ENCODE results near the gene SIGLEC9. TPM values are rescaled to one million over a fixed set of nuclear protein-coding genes. Genes with fewer than 3 reads are reported as not detected.
"Not testable (repeated sequence)": the region's sequence is repeated elsewhere in the genome, so short reads cannot be mapped to it uniquely, and the experiment has no call there.

SIGLEC9 gene
- polyA plus RNA-seq, 4 donors, result 0.95 to 2.1 (median 1.5) TPM

- DNase-seq (ENCODE audit: low read depth in 4 of 4, low spot score in 2 of 4), result no peak
These were observed 17.4 kb downstream of the SIGLEC9 start, which contains the start of gene SIGLEC7 for GRCh38 chr19:51142119-51142518. Gene SIGLEC7, plus strand, starts transcription at chr19:51142301. Its CDS starts 69 bp downstream, at chr19:51142370.

GRCh38 chr19:51142809-51143475 lies 18.2 kb downstream of the SIGLEC9 start:
- not testable (repeated sequence) for DNase-seq (ENCODE audit: low read depth in 4 of 4, low spot score in 2 of 4)

- no peak for DNase-seq (ENCODE audit: low read depth in 4 of 4, low spot score in 2 of 4)
These were observed 18.8 kb downstream of the SIGLEC9 start for GRCh38 chr19:51143486-51143885.

GRCh38 chr19:51144482-51145045 lies 19.9 kb downstream of the SIGLEC9 start:
- DNase-seq (ENCODE audit: low read depth in 4 of 4, low spot score in 2 of 4), result no peak

GRCh38 chr19:51145916-51146493 lies 21.3 kb downstream of the SIGLEC9 start:
- DNase-seq (ENCODE audit: low read depth in 4 of 4, low spot score in 2 of 4), result no peak

- DNase-seq (ENCODE audit: low read depth in 4 of 4, low spot score in 2 of 4), result no peak
These were observed 22.0 kb downstream of the SIGLEC9 start for GRCh38 chr19:51146751-51147150.

GRCh38 chr19:51147663-51148062 lies 23.0 kb downstream of the SIGLEC9 start:
- DNase-seq (ENCODE audit: low read depth in 4 of 4, low spot score in 2 of 4), result no peak

GRCh38 chr19:51148580-51148979 lies 23.9 kb downstream of the SIGLEC9 start:
- DNase-seq (ENCODE audit: low read depth in 4 of 4, low spot score in 2 of 4), result no peak

- DNase-seq (ENCODE audit: low read depth in 4 of 4, low spot score in 2 of 4), result no peak
These were observed 25.9 kb downstream of the SIGLEC9 start for GRCh38 chr19:51150627-51151026.

- no peak for DNase-seq (ENCODE audit: low read depth in 4 of 4, low spot score in 2 of 4)
These were observed 32.0 kb downstream of the SIGLEC9 start for GRCh38 chr19:51156710-51157109.

- no peak for DNase-seq (ENCODE audit: low read depth in 4 of 4, low spot score in 2 of 4)
These were observed 32.6 kb downstream of the SIGLEC9 start for GRCh38 chr19:51157265-51157664.

- DNase-seq (ENCODE audit: low read depth in 4 of 4, low spot score in 2 of 4), result no peak
These were observed 33.9 kb downstream of the SIGLEC9 start for GRCh38 chr19:51158474-51159129.

- DNase-seq (ENCODE audit: low read depth in 4 of 4, low spot score in 2 of 4), result no peak
These were observed 35.0 kb downstream of the SIGLEC9 start for GRCh38 chr19:51159656-51160055.

- DNase-seq (ENCODE audit: low read depth in 4 of 4, low spot score in 2 of 4), result no peak
These were observed 36.6 kb downstream of the SIGLEC9 start for GRCh38 chr19:51161266-51161665.

GRCh38 chr19:51161867-51162496 lies 37.3 kb downstream of the SIGLEC9 start:
- no peak for DNase-seq (ENCODE audit: low read depth in 4 of 4, low spot score in 2 of 4)

GRCh38 chr19:51163257-51163656 lies 38.6 kb downstream of the SIGLEC9 start:
- no peak for DNase-seq (ENCODE audit: low read depth in 4 of 4, low spot score in 2 of 4)

- no peak for DNase-seq (ENCODE audit: low read depth in 4 of 4, low spot score in 2 of 4)
These were observed 39.5 kb downstream of the SIGLEC9 start for GRCh38 chr19:51164215-51164614.

GRCh38 chr19:51166846-51167490 lies 42.3 kb downstream of the SIGLEC9 start:
- no peak for DNase-seq (ENCODE audit: low read depth in 4 of 4, low spot score in 2 of 4)

GRCh38 chr19:51168564-51169282 lies 44.0 kb downstream of the SIGLEC9 start:
- no peak for DNase-seq (ENCODE audit: low read depth in 4 of 4, low spot score in 2 of 4)

All from left renal cortex interstitium (tissue), 4 donors.